Right atrium auricular region (tissue), 2 donors: ENCODE results near the gene RAVER1. TPM values are rescaled to one million over a fixed set of nuclear protein-coding genes. Genes with fewer than 3 reads are reported as not detected.

Experiments used
- DNase-seq: peaks from one replicate; pipeline ENCODE4 v3.0.0-alpha.2; 2019; ENCODE audit warnings: low spot score
- H3K27ac ChIP-seq, 2 donors: fragments of 200-600 bp; sonication (generic); 1 replicate in 1 of 2; 2 replicates in 1 of 2; pipeline ENCODE4 v1.5.1; 2016 to 2019
- H3K27me3 ChIP-seq, 2 donors: fragments of 200-600 bp; sonication (generic); one replicate each; pipeline versions ENCODE4 v1.5.1 to v1.6.0; 2017 to 2019
- H3K36me3 ChIP-seq: fragments of 200-600 bp; sonication (generic); one replicate; pipeline ENCODE4 v1.5.1; 2016
- H3K4me1 ChIP-seq, 2 donors: fragments of 200-600 bp; sonication (generic); one replicate each; pipeline versions ENCODE4 v1.5.1 to v1.6.0; 2017 to 2019
- H3K4me3 ChIP-seq, 2 donors: fragments of 200-600 bp; sonication (generic); 1 replicate in 1 of 2; 2 replicates in 1 of 2; pipeline ENCODE4 v1.5.1; 2017 to 2019; ENCODE audit warnings: mild to moderate bottlenecking in 1 of 2, moderate library complexity in 1 of 2
- H3K9me3 ChIP-seq, 2 donors: fragments of 200-600 bp; sonication (generic); one replicate each; pipeline ENCODE4 v1.5.1; 2019
- total RNA-seq, 2 donors: library from RNA; depleted of rRNA; stranded (reverse); fragments of >200 nt; gene quantifications; one replicate each; pipeline ENCODE4 v1.1.0, GENCODE V29; 2016
- TF ChIP-seq, protein P1 (sequence below), 2 donors: fragments of 200-600 bp; sonication (generic); IDR thresholded peaks; one replicate each; pipeline ENCODE4 v1.5.1; 2019; ENCODE audit warnings: antibody characterized with exemption in 2 of 2

The RAVER1 gene
- total RNA-seq, 2 donors from 2014 or later, result 14.8 to 24.8 TPM

DNA sequence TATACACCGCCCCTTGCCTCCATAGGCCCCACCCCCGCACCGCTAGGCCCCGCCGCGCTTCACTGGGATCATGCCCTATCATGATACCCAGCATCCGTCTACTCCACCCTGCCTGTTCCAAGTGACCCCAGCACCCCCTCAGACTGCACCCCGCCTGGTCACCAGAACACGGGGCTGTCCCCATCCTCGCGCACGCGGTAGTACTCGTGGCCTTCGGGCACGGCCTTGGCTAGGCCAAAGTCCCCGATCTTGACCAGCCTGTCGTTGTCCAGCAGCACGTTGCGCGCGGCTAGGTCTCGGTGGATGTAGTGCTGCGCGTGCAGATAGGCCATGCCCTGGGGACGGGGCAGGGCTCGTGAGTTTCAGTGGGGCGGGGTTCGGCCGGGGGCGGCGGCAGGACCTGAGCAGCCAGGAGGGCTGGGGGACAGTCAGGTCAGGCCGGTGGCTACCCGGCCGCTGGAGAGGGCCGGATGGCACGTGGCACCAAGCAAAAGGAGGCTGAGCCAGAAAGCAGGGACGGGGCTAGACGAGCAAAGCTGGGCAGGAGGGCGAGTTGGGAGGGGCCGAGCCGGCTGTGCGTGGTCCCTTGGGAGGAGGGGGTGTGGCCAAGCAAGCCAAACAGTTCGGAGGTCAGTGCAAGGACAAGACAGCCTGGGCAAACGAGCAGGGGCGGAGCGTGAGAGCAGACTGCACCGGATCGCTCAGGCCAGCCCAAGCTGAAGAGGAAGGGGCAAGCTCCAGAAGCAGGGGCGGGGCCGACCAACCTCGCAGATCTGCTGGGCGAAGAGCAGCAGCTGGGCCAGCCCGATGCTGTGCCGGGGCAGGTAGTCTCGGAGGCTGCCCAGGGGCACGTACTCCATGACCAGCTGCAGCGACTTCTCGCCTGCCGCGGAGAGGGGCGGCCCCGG, 19.7 kb upstream of the RAVER1 start:
- DNase-seq, result peak; percentile 66
- peaks cover 30% of the 10 kb centered on the region for H3K36me3 ChIP-seq
- no peaks in the 10 kb centered on the region for H3K9me3 ChIP-seq
- peaks cover 0 to 15% of the 10 kb centered on the region in 2 donors for H3K4me1 ChIP-seq
- H3K4me3 ChIP-seq, result peak overlapping the region; percentile 30 to 46
- TF ChIP-seq, protein P1, sequence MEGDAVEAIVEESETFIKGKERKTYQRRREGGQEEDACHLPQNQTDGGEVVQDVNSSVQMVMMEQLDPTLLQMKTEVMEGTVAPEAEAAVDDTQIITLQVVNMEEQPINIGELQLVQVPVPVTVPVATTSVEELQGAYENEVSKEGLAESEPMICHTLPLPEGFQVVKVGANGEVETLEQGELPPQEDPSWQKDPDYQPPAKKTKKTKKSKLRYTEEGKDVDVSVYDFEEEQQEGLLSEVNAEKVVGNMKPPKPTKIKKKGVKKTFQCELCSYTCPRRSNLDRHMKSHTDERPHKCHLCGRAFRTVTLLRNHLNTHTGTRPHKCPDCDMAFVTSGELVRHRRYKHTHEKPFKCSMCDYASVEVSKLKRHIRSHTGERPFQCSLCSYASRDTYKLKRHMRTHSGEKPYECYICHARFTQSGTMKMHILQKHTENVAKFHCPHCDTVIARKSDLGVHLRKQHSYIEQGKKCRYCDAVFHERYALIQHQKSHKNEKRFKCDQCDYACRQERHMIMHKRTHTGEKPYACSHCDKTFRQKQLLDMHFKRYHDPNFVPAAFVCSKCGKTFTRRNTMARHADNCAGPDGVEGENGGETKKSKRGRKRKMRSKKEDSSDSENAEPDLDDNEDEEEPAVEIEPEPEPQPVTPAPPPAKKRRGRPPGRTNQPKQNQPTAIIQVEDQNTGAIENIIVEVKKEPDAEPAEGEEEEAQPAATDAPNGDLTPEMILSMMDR (IDR thresholded peaks at IDR 0.05), result no peak
- H3K27me3 ChIP-seq, result no peaks in the 10 kb centered on the region
- H3K27ac ChIP-seq, result peak overlapping the region; percentile 70 to 74

DNA sequence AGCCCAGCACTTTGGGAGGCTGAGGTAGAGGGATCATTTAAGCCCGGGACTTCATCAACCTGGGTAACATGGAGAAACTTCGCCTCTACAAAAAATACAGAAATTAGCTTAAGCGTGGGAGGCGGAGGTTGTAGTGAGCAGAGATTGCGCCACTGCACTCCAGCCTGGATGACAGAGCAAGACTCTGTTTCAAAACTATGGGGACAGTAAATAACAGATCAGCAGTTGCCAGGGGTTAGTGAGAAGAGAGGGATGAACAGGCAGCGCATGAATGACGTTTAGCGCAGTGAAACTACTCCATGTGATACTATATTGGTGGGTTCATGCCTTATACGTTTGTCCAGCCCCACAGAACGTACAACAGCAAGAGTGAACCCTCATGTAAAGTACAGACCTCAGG, 13.2 kb upstream of the RAVER1 start:
- Histone ChIP-seq H3K36me3 (peaks cover 4% of the 10 kb centered on the region), H3K9me3 (no peaks in the 10 kb centered on the region), H3K4me3 (no peak overlapping the region), H3K27me3 (no peaks in the 10 kb centered on the region), H3K27ac (no peak overlapping the region), H3K4me1 (no peaks in the 10 kb centered on the region)
- peak; percentile 61 for DNase-seq
- TF ChIP-seq, protein P1 (IDR thresholded peaks at IDR 0.05), result no peak

DNA sequence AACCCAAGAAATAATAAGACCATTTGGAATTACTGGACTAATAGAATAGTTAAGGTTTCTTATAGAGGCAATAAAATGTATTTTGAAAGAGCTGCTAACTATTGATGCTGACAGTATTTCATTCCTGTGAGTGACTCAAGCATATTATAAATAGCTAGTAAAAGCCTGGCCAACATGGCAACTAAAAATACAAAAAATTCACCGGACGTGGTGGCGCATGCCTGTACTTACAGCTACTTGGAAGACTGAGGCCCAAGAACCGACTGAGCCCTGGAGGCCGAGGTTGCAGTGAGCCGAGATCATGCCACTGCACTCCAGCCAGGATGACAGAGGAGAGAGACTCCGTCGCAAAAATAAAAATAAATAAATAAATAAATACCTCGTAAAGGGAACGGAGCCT, 11.5 kb upstream of the RAVER1 start:
- no peak for DNase-seq
- no peaks in the 10 kb centered on the region for H3K27me3 ChIP-seq
- no peaks in the 10 kb centered on the region for H3K36me3 ChIP-seq
- H3K9me3 ChIP-seq, result no peaks in the 10 kb centered on the region
- no peak overlapping the region for H3K4me3 ChIP-seq
- H3K27ac ChIP-seq, result no peak overlapping the region
- H3K4me1 ChIP-seq, result no peaks in the 10 kb centered on the region
- TF ChIP-seq, protein P1 (IDR thresholded peaks at IDR 0.05), result no peak

DNA sequence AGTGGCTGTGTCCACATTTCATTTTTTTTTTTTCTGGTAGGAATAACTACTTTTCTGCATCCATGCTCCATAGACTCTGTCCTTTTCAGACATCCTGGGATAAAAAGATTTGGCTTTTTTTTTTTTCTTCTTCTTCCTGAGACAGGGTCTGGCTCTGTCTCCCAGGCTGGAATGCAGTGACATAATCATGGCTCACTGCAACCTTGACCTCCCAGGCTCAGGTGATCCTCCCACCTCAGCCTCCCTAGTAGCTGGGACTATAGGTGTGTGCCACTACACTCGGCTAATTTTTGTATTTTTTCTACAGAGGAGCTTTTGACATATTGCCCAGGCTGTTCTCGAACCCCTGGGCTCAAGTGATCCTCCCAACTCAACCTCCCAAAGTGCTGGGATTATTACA, 10.2 kb upstream of the RAVER1 start:
- H3K27me3 ChIP-seq, result no peaks in the 10 kb centered on the region
- no peak for DNase-seq

DNA sequence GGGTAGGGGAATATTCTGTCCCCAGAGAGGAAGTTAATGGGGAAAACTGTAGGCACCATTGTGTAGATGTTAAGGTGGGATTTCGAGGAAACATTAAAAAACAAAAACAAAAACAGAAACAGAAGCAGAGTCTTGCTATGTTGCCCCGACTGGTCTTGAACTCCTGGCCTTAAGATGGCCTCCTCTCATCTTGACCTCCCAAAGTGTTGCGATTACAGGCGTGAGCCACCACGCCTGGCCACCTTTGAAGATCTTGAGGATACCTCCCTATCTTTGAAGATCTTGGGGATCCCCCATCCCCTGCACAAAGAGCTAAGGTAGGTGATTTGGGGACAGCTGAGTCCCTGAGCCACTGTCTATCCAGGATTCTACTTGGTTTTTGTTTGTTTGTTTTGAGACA, 6.6 kb upstream of the RAVER1 start:
- TF ChIP-seq, protein P1 (IDR thresholded peaks at IDR 0.05), result no peak
- H3K27ac ChIP-seq, result no peak overlapping the region

More for the DNA sequence above, 10.2 kb upstream of the RAVER1 start:
- Histone ChIP-seq H3K36me3 (no peaks in the 10 kb centered on the region), H3K4me3 (no peak overlapping the region), H3K27ac (no peak overlapping the region), H3K9me3 (no peaks in the 10 kb centered on the region), H3K4me1 (no peaks in the 10 kb centered on the region)
- TF ChIP-seq, protein P1 (IDR thresholded peaks at IDR 0.05), result no peak

More for the DNA sequence above, 6.6 kb upstream of the RAVER1 start:
- H3K9me3 ChIP-seq, result no peaks in the 10 kb centered on the region
- H3K36me3 ChIP-seq, result no peaks in the 10 kb centered on the region
- no peak for DNase-seq
- H3K27me3 ChIP-seq, result no peaks in the 10 kb centered on the region
- no peak overlapping the region for H3K4me3 ChIP-seq
- peaks cover 0 to 9% of the 10 kb centered on the region in 2 donors for H3K4me1 ChIP-seq
